Measurements from ENCODE around the gene LRRC8E.

- TF ChIP-seq POLR2AphosphoS5 (IDR thresholded peaks at IDR 0.05; ENCODE audit: low read depth, low read length): no peak
- TF ChIP-seq TAF1 (IDR thresholded peaks at IDR 0.05; ENCODE audit: borderline replicate concordance, insufficient read depth, low read length): no peak
- TF ChIP-seq SIN3A (IDR thresholded peaks at IDR 0.05; ENCODE audit: borderline replicate concordance, insufficient read depth, low read length): peak; percentile 8; the same call in 1 of the 2 replicates
Observed at GRCh38 chr19:7912697-7913564, 24.6 kb downstream of the LRRC8E start.

Measured in PFSK-1 (cell line).